HG02870 (cell line): ENCODE results near the gene NR2F1-AS1.

Experiments
- ATAC-seq: cut with Tn5 transposase; IDR thresholded peaks from one replicate; pipeline ENCODE4 v1.9.1; 2021; ENCODE audit warnings: mild to moderate bottlenecking, moderate library complexity; ENCODE audit not compliant: unreplicated experiment

Gene NR2F1-AS1

DNA sequence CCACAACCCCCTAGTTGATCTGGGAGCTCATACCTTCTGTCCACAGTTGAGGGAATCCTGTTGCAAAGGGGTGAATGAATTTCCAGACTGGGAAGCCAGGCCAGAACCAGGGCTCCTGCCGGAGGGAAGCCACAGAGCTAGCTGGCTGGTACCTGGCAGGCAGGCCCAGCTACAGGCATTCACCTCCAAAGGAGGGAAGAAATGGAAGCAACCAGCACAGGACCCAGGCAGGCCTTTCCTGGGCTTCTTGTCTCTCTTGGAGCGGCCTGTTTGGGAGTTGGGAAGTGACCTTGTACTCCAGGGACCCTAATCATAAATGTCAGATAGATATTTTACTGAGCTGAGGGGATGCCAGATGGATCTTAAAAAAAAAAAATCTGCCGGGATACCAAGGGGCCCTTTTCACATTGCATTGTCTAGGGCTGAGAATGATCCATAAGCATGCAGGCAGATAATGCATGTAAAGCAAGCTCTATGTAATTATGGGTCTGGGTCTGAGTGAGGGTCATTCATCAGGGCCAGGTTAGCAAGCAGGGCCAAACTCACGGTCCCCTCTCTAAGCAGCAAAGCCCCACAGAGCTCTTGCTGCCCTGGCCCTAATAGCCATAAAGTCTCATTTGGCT is 10.4 kb upstream of the NR2F1-AS1 start:
- no peak for ATAC-seq

- ATAC-seq = no peak
Observed at GRCh38 chr5:93590493-93590892, 9.5 kb upstream of the NR2F1-AS1 start.

- no peak for ATAC-seq
Observed at GRCh38 chr5:93589829-93590215, 8.8 kb upstream of the NR2F1-AS1 start.

DNA sequence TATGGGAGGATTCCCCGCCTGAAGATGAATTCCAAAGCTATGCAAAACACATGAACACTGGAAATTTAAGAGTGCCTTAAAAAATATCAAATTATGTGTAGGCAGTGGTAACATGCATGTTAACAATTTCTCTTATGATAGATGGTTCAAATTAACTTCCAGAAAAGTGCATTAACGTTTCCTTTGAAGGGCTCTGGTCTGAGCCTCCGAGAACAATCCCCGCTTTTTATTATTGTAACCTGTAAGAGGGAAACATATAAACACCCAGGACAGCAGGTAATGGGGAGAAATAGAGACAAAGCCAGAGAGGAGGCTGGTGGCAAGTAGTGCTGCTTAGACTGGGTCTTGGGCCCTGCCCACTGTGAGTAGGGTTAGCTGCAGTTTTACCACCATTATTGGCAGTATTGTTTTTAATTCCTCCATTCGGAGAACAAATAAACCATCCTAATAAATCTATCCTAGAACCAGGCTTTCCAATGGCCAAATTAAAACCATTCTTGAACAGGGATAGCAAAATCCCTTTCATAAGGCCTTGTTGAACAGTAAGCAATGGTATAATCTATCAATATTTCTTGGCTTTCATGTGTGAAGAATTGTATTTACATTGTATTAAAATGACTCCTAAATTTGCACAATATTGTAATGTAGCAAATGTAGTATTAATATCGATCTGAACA is 8.3 kb upstream of the NR2F1-AS1 start:
- no peak for ATAC-seq

DNA sequence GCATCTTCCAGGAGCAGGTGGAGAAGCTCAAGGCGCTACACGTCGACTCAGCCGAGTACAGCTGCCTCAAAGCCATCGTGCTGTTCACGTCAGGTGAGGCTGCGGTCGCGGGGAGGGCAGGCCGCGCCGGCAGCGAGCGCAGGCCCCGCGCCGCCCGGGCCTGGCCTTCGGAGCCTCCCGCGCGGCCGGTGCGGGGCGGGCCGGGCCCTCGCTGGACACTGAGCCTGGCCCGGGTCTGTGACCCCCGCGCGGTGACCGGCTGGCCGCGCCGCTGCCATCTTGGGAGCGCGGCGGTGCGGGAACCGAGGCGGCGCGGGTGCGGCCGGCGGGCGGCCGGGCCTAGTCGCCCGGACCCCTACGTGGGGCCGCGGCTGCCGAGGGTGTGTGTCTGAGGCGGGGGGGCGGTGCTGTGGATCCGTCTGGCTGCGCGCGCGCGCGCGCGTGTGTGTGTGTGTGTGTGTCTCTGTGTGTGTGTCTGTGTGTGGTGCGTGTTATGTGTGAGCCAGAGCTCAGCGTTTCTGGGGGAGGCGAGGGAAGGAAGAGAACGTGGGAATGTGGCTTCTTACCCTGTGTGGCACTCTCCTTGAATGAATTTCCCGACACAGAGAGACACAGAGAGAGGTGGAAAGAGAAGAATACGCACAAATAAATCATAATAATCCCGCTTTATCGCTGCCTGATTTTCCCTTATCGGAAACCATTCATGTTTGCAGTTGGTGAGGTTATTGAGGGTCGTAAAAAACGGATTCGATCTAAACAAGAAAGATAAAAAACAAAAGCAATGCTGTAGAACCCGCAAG is 7.5 kb upstream of the NR2F1-AS1 start:
- no peak for ATAC-seq

DNA sequence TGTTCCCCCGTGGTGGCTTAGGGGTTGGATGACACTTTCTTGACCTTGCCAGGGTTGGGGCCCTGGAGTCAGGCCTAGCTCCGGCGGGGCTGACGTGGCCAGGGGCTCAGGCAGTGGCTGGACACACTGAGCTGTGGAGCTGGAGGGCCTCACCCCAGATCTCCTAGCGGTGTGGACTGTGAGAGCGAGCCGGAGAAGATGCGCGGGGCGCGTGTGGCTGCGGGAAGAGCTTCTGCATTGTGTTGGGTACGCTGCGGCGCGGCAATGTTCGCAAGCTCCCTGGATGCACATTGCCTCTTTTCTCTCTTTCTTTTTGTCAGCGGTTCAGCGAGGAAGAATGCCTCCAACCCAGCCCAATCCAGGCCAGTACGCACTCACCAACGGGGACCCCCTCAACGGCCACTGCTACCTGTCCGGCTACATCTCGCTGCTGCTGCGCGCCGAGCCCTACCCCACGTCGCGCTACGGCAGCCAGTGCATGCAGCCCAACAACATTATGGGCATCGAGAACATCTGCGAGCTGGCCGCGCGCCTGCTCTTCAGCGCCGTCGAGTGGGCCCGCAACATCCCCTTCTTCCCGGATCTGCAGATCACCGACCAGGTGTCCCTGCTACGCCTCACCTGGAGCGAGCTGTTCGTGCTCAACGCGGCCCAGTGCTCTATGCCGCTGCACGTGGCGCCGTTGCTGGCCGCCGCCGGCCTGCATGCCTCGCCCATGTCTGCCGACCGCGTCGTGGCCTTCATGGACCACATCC is 6.8 kb upstream of the NR2F1-AS1 start:
- no peak for ATAC-seq

- ATAC-seq = no peak
Observed at GRCh38 chr5:93586736-93587596, 5.9 kb upstream of the NR2F1-AS1 start.

DNA sequence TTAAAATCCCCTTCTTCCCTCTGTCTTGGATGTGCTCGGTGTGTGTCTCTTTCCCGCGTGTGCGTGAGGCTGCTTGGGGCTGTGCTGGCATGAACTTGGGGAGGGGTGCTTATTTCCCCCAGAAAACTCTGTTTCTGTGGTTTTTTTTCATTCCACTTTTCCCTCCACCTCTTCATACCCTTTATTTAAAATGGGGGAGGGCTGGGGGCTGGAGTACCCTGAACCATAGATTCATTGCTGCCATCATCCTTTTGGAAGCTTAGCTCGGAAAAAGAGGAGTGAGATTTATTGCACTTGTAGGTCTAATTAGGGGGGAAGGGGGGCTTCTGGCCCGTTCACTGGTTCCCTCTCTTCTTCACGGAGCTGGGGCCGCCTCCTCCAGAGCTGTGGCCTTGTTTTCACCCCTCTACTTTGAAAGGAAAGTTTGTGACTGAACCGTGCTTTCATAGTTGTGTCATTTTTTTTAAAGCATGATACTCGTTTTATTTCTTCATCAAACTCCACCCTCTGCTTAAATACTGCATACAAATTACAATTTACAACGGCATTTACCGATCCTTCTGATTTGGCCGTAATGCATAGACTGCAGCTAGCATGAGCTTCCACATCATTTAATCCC is 4.9 kb upstream of the NR2F1-AS1 start:
- ATAC-seq = no peak

GRCh38 chr5:93585041-93585766 is 4.2 kb upstream of the NR2F1-AS1 start:
- ATAC-seq = no peak

- ATAC-seq = no peak
Observed at GRCh38 chr5:93584596-93585040, 3.6 kb upstream of the NR2F1-AS1 start.

- ATAC-seq = no peak
Observed at GRCh38 chr5:93583768-93584595, 3.0 kb upstream of the NR2F1-AS1 start.

DNA sequence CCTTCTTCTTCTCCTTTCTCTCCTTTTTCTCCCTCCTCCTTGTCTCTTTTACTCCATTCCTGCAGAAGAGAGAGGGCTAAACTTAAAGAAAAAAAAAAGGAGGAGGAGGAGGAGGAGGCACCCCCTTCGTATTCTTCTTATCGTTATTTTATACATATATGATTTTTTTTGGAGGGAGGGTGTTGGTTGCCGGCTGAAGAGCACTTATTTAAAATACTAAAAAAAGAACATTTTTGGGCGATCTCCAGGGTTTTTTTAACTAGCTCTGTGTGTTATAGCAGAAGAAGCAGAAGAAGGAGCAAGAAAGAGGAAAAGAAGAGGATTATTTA is 2.4 kb upstream of the NR2F1-AS1 start:
- no peak for ATAC-seq

DNA sequence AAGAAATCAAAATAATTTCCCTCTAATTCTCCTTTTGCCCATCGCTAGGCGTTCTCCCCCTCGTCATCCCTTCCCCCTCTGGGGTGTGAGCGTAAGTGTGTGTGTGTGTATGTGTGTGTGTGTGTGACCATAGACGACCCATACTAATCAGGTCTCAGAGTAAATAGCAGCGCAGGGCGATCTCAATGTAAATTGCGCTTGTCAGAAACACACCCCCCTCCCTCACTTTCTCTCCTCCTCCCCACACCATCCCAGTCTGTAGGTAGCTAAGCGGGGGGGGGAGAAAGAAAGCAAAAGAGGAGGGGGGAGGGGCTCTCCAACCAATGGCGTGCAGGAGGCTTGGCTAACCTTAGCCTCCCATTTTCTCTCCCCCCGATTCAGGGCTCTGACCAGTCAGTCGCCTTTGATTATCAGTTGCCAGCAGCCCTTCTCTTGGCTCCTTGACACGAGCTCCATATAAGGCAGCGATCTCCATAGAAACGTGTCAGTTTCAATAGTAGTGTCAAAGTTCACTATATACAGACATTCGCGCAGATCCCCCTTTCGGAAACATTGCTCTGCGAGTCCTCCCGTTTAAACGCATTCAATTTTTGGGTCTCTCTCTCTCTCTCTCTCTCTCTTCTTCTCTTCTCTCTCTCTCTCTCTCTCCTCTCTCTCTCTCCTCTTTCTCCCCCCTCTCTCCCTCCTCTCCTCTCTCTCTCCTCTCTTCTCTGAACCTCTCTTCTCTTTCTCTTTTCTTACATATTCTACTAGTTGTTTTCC is 1.8 kb upstream of the NR2F1-AS1 start, which contains the start of gene NR2F1:
Gene NR2F1 (plus strand): TSS at position 546 of the 762 bp plus-strand sequence. CDS start 1,802 bp downstream, outside the sequence.
- no peak for ATAC-seq

DNA sequence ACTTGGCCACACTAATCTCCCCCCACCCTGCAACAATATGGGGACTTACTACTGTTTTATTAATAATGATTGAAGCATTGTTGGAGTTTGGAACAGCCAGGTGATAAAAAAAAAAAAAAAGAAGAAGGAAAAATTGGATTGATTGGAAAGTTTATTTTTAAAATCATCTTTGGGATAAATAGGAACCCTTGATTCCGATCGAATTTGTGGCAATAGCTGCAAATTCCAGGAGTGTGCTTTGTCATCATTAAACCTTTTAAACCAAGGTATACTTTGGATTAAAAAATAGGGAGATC is 1.1 kb upstream of the NR2F1-AS1 start:
- ATAC-seq = no peak

GRCh38 chr5:93580063-93580926 is 724 bp downstream of the NR2F1-AS1 start:
- ATAC-seq = no peak

DNA sequence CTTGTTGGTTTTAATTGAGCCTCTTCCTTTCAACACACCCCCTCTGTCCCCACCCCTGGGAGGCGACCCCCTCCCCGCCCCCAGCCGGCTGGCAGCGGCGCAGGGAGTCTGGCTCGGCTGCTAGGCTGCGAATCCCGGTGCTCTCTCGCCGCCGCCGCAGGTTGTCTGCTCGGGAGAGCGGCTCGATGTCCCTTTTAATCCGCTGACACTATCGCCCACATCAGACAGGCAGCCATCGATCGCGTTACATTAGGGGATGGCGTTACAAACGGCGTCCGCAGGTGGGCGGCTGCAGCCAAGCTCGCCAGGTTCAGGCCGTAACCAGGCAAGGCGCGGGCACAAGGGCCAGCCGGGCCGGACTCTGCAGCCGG is 1.3 kb downstream of the NR2F1-AS1 start:
- ATAC-seq = no peak
